Neutrophil (primary cell): ENCODE measurements around the gene CFAP157.

ENCODE experiments used
- H3K27ac ChIP-seq: fragments of 200-600 bp; sonication (generic); 2 replicates; pipeline ENCODE4 v1.5.1; 2016; ENCODE audit warnings: mild to moderate bottlenecking, moderate library complexity
- H3K27me3 ChIP-seq: fragments of 200-600 bp; sonication (generic); 2 replicates; pipeline ENCODE4 v1.6.0; 2016; ENCODE audit warnings: mild to moderate bottlenecking
- H3K36me3 ChIP-seq: fragments of 200-600 bp; sonication (generic); 2 replicates; pipeline ENCODE4 v1.5.1; 2017
- H3K4me1 ChIP-seq, 2 experiments: fragments of 200-600 bp in 1 of 2; sonication (generic) in 1 of 2; 1 replicate in 1 of 2; 2 replicates in 1 of 2; pipeline versions ENCODE4 v1.5.1 to v1.6.1; 2013 to 2016; ENCODE audit warnings: low read depth in 1 of 2, low read length in 1 of 2, mild to moderate bottlenecking in 1 of 2, moderate library complexity in 1 of 2; ENCODE audit not compliant: control insufficient read depth in 1 of 2, insufficient read depth in 1 of 2
- H3K4me3 ChIP-seq, 2 experiments: fragments of 200-600 bp in 1 of 2; sonication (generic) in 1 of 2; 1 replicate in 1 of 2; 2 replicates in 1 of 2; pipeline ENCODE4 v1.5.1; 2013 to 2016; ENCODE audit warnings: low read depth in 1 of 2, low read length in 1 of 2, mild to moderate bottlenecking in 1 of 2, moderate library complexity in 1 of 2
- H3K9me3 ChIP-seq: fragments of 200-600 bp; sonication (generic); 2 replicates; pipeline ENCODE4 v1.5.1; 2016
- TF ChIP-seq, protein P1 (sequence below): fragments of 200-600 bp; sonication (generic); IDR thresholded peaks from 2 replicates; pipeline ENCODE4 v1.5.1; 2016; ENCODE audit warnings: antibody characterized with exemption

Gene CFAP157

DNA sequence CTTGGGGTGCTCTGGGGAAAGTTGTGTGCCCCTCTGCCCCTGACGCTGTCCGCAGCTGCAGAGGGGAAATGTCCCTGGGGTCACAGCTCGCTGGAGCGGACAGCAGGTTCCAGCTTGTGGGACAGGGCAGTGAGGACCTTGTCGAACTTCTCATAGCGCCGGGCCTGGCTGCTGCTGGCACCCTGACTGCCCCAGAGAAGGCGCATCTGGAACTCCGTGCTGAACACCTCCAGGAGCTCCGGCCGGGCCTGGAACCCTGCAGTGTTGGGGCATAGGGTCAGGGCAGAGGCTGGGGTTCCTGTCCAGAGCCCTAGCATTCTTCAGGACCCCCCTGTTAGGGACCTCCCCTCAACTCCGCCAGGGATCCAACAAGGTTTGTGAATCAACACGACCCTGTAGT, 31.9 kb downstream of the CFAP157 start:
- Histone ChIP-seq H3K4me3 (no peak overlapping the region), H3K27ac (no peak overlapping the region), H3K27me3 (no peaks in the 10 kb centered on the region), H3K36me3 (peaks cover 65% of the 10 kb centered on the region), H3K4me1 (peaks cover 15 to 21% of the 10 kb centered on the region in 2 experiments), H3K9me3 (no peaks in the 10 kb centered on the region)
- TF ChIP-seq, protein P1, sequence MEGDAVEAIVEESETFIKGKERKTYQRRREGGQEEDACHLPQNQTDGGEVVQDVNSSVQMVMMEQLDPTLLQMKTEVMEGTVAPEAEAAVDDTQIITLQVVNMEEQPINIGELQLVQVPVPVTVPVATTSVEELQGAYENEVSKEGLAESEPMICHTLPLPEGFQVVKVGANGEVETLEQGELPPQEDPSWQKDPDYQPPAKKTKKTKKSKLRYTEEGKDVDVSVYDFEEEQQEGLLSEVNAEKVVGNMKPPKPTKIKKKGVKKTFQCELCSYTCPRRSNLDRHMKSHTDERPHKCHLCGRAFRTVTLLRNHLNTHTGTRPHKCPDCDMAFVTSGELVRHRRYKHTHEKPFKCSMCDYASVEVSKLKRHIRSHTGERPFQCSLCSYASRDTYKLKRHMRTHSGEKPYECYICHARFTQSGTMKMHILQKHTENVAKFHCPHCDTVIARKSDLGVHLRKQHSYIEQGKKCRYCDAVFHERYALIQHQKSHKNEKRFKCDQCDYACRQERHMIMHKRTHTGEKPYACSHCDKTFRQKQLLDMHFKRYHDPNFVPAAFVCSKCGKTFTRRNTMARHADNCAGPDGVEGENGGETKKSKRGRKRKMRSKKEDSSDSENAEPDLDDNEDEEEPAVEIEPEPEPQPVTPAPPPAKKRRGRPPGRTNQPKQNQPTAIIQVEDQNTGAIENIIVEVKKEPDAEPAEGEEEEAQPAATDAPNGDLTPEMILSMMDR, result no peak

GRCh38 chr9:127739614-127740330, 33.0 kb downstream of the CFAP157 start:
- Histone ChIP-seq H3K27ac (no peak overlapping the region), H3K9me3 (no peaks in the 10 kb centered on the region), H3K36me3 (peaks cover 76% of the 10 kb centered on the region), H3K27me3 (no peaks in the 10 kb centered on the region), H3K4me3 (no peak overlapping the region), H3K4me1 (peaks cover 5 to 12% of the 10 kb centered on the region in 2 experiments)
- TF ChIP-seq, protein P1, result no peak

- TF ChIP-seq, protein P1, result no peak
- Histone ChIP-seq H3K4me1 (no peaks in the 10 kb centered on the region), H3K4me3 (no peak overlapping the region), H3K36me3 (peaks cover 98% of the 10 kb centered on the region), H3K9me3 (no peaks in the 10 kb centered on the region), H3K27ac (no peak overlapping the region), H3K27me3 (no peaks in the 10 kb centered on the region)
These were observed 35.1 kb downstream of the CFAP157 start for GRCh38 chr9:127741831-127742434.

- TF ChIP-seq, protein P1, result no peak
- Histone ChIP-seq H3K27me3 (no peaks in the 10 kb centered on the region), H3K36me3 (peaks cover 100% of the 10 kb centered on the region), H3K4me1 (no peaks in the 10 kb centered on the region), H3K4me3 (no peak overlapping the region), H3K27ac (no peak overlapping the region), H3K9me3 (no peaks in the 10 kb centered on the region)
These were observed 35.8 kb downstream of the CFAP157 start for GRCh38 chr9:127742435-127743088.

- Histone ChIP-seq H3K4me3 (no peak overlapping the region), H3K36me3 (peaks cover 100% of the 10 kb centered on the region), H3K27me3 (no peaks in the 10 kb centered on the region), H3K27ac (no peak overlapping the region), H3K9me3 (no peaks in the 10 kb centered on the region), H3K4me1 (peaks cover 5% of the 10 kb centered on the region in 2 experiments)
- TF ChIP-seq, protein P1, result no peak
These were observed 37.8 kb downstream of the CFAP157 start for GRCh38 chr9:127744398-127745110.
